ENCODE data around the gene SIL1. TPM values are rescaled to one million over a fixed set of nuclear protein-coding genes. Genes with fewer than 3 reads are reported as not detected.

Gene SIL1
- total RNA-seq, 1 experiment from 2014 or later = 46.5 TPM

- TF ChIP-seq EZH2 (IDR thresholded peaks at IDR 0.05; ENCODE audit: low read depth) = no peak
- TF ChIP-seq CTCF (conservative IDR thresholded peaks at IDR 0.05) = no peak
- no peaks in the 10 kb centered on the region for H3K9me2 ChIP-seq (ENCODE audit: insufficient read depth)
- H3K36me3 ChIP-seq (ENCODE audit: low read depth) = no peaks in the 10 kb centered on the region
- POLR2A ChIA-PET (ENCODE audit: unreplicated experiment) = interaction anchor here (0.6 kb wide), 1 partner anchor 506 kb away, joined by 4 read pairs; no protein-coding TSS in a partner anchor
- H3K27me3 ChIP-seq (ENCODE audit: insufficient read depth, low read depth) = no peaks in the 10 kb centered on the region
- intact Hi-C loops (cut with micrococcal nuclease; ENCODE audit: unreplicated experiment) = no loop called here
- H2AFZ ChIP-seq = no peak overlapping the region
- no peak overlapping the region for H3K4me2 ChIP-seq
- no peaks in the 10 kb centered on the region for H4K20me1 ChIP-seq (ENCODE audit: insufficient read depth)
- CTCF ChIA-PET = no interaction called here
- H3K4me3 ChIP-seq = no peak overlapping the region
- peaks cover 12% of the 10 kb centered on the region; the same call in 1 of the 2 replicates for H3K4me1 ChIP-seq (replicated peaks; ENCODE audit: insufficient read depth)
- no peak overlapping the region for H3K27ac ChIP-seq
- no peaks in the 10 kb centered on the region for H3K79me2 ChIP-seq (ENCODE audit: low read depth)
- no peaks in the 10 kb centered on the region for H3K9me3 ChIP-seq (ENCODE audit: insufficient read depth, low read depth)
- no peak for DNase-seq
- no peaks in the 10 kb centered on the region for H3F3A ChIP-seq (ENCODE audit: insufficient read depth, low read depth)
- no TSS peak for BruUV-seq (replicated peaks)
These were observed 12.6 kb downstream of the SIL1 start for GRCh38 chr5:139185589-139185988.

- H2AFZ ChIP-seq = no peak overlapping the region
- H3K27ac ChIP-seq = no peak overlapping the region
- no TSS peak for BruUV-seq (replicated peaks)
- peaks cover 18% of the 10 kb centered on the region for H3K4me1 ChIP-seq (replicated peaks; ENCODE audit: insufficient read depth)
- ChIA-PET POLR2A (ENCODE audit: unreplicated experiment) (no interaction called here), CTCF (no interaction called here)
- no peak overlapping the region for H3K4me3 ChIP-seq
- H3K9me2 ChIP-seq (ENCODE audit: insufficient read depth) = no peaks in the 10 kb centered on the region
- no peaks in the 10 kb centered on the region for H3K27me3 ChIP-seq (ENCODE audit: insufficient read depth, low read depth)
- no peaks in the 10 kb centered on the region for H3K36me3 ChIP-seq (ENCODE audit: low read depth)
- intact Hi-C loops (cut with micrococcal nuclease; ENCODE audit: unreplicated experiment) = no loop called here
- DNase-seq = no peak
- H3K79me2 ChIP-seq (ENCODE audit: low read depth) = no peaks in the 10 kb centered on the region
- no peaks in the 10 kb centered on the region for H4K20me1 ChIP-seq (ENCODE audit: insufficient read depth)
- no peaks in the 10 kb centered on the region for H3K9me3 ChIP-seq (ENCODE audit: insufficient read depth, low read depth)
- TF ChIP-seq EZH2 (IDR thresholded peaks at IDR 0.05; ENCODE audit: low read depth) = no peak
- TF ChIP-seq CTCF (conservative IDR thresholded peaks at IDR 0.05) = no peak
- no peaks in the 10 kb centered on the region for H3F3A ChIP-seq (ENCODE audit: insufficient read depth, low read depth)
- H3K4me2 ChIP-seq = no peak overlapping the region
These were observed 14.7 kb downstream of the SIL1 start for GRCh38 chr5:139183502-139183901.

GRCh38 chr5:139182528-139183296, 15.5 kb downstream of the SIL1 start:
- no peaks in the 10 kb centered on the region for H3K79me2 ChIP-seq (ENCODE audit: low read depth)
- no peaks in the 10 kb centered on the region for H3K9me3 ChIP-seq (ENCODE audit: insufficient read depth, low read depth)
- H3K27ac ChIP-seq = no peak overlapping the region
- H3K27me3 ChIP-seq (ENCODE audit: insufficient read depth, low read depth) = no peaks in the 10 kb centered on the region
- no peaks in the 10 kb centered on the region for H4K20me1 ChIP-seq (ENCODE audit: insufficient read depth)
- no peaks in the 10 kb centered on the region for H3K36me3 ChIP-seq (ENCODE audit: low read depth)
- POLR2A ChIA-PET (ENCODE audit: unreplicated experiment) = no interaction called here
- no peak overlapping the region for H3K4me3 ChIP-seq
- no TSS peak for BruUV-seq (replicated peaks)
- intact Hi-C loops (cut with micrococcal nuclease; ENCODE audit: unreplicated experiment) = no loop called here
- TF ChIP-seq CTCF (conservative IDR thresholded peaks at IDR 0.05) (no peak), EZH2 (IDR thresholded peaks at IDR 0.05; ENCODE audit: low read depth) (no peak)
- peaks cover 18% of the 10 kb centered on the region for H3K4me1 ChIP-seq (replicated peaks; ENCODE audit: insufficient read depth)
- no peaks in the 10 kb centered on the region for H3K9me2 ChIP-seq (ENCODE audit: insufficient read depth)
- H3F3A ChIP-seq (ENCODE audit: insufficient read depth, low read depth) = no peaks in the 10 kb centered on the region
- H3K4me2 ChIP-seq = no peak overlapping the region
- no peak overlapping the region for H2AFZ ChIP-seq
- no peak for DNase-seq
- CTCF ChIA-PET = no interaction called here
